ENCODE results near the gene IL10RA.

IL10RA gene

GRCh38 chr11:118008271-118008911, 22.2 kb downstream of the IL10RA start:
- no peak overlapping the region for H3K4me3 ChIP-seq (ENCODE audit: low read depth, low read length)
- no peak for TF ChIP-seq CTCF (IDR thresholded peaks at IDR 0.05; ENCODE audit: control insufficient read depth, extremely low read depth, insufficient read depth)
- DNase-seq (ENCODE audit: low read depth), result no peak

- DNase-seq (ENCODE audit: low read depth), result no peak
- no peak overlapping the region for H3K4me3 ChIP-seq (ENCODE audit: low read depth, low read length)
These were observed 23.9 kb downstream of the IL10RA start for GRCh38 chr11:118009864-118010737.

GRCh38 chr11:118010738-118011461, 24.7 kb downstream of the IL10RA start:
- H3K4me3 ChIP-seq (ENCODE audit: low read depth, low read length), result no peak overlapping the region
- TF ChIP-seq CTCF (IDR thresholded peaks at IDR 0.05; ENCODE audit: control insufficient read depth, extremely low read depth, insufficient read depth), result no peak
- DNase-seq (ENCODE audit: low read depth), result no peak

More at GRCh38 chr11:118009864-118010737, 23.9 kb downstream of the IL10RA start:
- no peak for TF ChIP-seq CTCF (IDR thresholded peaks at IDR 0.05; ENCODE audit: control insufficient read depth, extremely low read depth, insufficient read depth)

- DNase-seq (ENCODE audit: low read depth), result no peak
- no peak overlapping the region for H3K4me3 ChIP-seq (ENCODE audit: low read depth, low read length)
- no peak for TF ChIP-seq CTCF (IDR thresholded peaks at IDR 0.05; ENCODE audit: control insufficient read depth, extremely low read depth, insufficient read depth)
These were observed 26.0 kb downstream of the IL10RA start for GRCh38 chr11:118012083-118012669.

- TF ChIP-seq CTCF (IDR thresholded peaks at IDR 0.05; ENCODE audit: control insufficient read depth, extremely low read depth, insufficient read depth), result no peak
- no peak overlapping the region for H3K4me3 ChIP-seq (ENCODE audit: low read depth, low read length)
- no peak for DNase-seq (ENCODE audit: low read depth)
These were observed 27.8 kb downstream of the IL10RA start for GRCh38 chr11:118014022-118014421.

GRCh38 chr11:118015385-118015841, 29.2 kb downstream of the IL10RA start:
- TF ChIP-seq CTCF (IDR thresholded peaks at IDR 0.05; ENCODE audit: control insufficient read depth, extremely low read depth, insufficient read depth), result no peak
- H3K4me3 ChIP-seq (ENCODE audit: low read depth, low read length), result no peak overlapping the region
- no peak for DNase-seq (ENCODE audit: low read depth)
